GM21528 (cell line): ENCODE data around the gene ST6GALNAC4.

Experiments used
- ATAC-seq: cut with Tn5 transposase; IDR thresholded peaks from one replicate; pipeline ENCODE4 v1.9.1; 2021; ENCODE audit warnings: mild to moderate bottlenecking, moderate library complexity; ENCODE audit not compliant: unreplicated experiment, low FRiP score

Gene ST6GALNAC4

DNA sequence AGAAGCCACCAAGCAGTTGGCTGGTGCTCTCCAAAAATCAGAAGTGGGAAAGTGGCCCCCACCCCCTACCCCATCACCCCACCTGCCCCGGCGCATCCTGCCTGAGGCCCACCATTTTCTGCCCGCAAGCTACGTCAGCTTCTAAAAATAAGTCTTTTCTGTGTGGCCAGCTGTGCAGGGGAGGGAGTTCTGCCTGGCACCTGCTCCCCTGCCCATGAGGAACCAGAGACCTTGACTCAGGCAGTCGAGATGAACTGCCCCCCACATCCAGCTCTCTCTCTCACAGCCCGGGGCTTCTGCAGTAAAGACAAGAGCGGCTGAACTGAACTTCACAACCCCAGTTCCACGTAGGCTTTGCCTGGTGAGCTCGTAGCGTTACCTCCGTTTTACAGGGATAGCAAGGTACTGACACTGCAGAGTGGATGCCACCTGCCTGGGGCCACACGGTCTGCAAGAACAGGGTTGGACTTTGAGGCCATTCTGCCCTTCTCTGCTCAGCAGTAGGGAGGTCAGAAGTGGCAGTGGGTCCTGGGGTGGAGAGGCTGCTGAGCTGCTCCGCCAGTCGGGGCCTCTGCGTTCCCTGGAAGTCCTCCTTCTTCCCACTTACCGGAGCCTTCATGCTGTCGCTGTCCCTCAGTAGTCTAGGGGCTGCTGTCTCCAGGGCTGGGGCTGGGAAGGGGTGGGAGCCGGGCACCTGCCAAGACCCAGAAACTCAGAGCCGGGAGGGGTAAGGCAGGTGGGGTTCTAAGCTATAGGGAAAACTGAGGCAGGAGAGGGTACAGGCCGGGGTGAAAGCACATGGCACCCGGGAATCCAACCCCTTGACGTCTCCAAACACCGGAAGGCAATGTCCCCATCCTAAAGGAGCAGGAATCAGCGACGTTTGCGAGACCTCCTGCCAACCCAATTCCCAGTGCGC, 781 bp downstream of the ST6GALNAC4 start:
- ATAC-seq: no peak

DNA sequence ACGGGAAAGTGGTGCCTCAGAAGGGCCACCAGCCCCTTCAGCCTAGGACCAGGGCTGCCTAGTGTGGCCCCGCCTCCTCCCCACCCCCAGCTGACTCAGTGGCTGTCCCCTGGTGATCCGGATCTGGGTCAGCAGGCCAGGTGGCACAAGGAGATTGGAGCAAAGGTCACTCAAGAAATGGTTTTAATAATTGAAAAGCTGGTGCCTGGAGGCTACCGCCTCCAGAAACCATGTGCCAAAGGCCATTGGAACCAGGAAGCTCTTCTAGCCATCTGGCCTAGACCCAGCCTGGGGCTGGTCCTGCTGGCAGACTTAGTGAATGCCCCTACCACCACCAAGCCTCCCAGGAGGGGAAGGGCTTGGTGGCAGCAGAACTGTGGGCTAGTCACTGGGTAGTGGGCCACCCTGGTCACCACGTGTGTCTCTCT, 1.5 kb downstream of the ST6GALNAC4 start:
- ATAC-seq: no peak

DNA sequence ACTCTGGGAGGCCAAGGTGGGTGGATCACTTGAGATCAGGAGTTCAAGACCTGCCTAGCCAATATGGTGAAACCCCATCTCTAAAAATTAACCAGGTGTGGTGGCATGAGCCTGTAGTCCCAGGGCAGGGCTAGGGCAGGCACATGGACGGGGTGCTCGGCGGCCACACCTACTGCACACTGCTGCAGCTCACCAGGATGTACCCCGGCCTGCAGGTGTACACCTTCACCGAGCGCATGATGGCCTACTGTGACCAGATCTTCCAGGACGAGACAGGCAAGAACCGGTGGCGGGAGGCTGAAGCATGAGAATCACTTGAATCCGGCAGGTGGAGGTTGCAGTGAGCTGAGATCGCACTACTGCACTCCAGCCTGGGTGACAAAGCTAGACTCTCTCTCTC, 3.2 kb downstream of the ST6GALNAC4 start:
- ATAC-seq: no peak

DNA sequence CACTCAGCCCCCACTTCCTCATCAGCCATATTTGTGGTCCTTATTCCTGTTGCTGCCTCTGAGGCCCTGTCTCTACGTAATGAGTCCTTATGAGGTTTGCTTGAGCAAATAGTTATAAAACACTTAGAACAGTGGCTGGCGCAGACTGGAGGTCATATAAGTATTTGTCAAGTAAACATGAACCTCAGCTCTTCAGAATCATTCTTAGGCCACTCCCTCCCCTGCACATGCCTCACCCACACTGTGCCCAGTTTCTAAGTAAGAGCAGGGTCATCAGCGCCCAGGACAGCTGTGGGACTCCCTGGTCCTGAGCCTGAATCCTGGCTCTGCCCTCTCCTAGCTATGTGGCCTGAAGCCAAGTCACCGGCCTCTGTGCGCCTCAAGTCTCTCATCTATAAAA, 4.0 kb downstream of the ST6GALNAC4 start:
- ATAC-seq: no peak

DNA sequence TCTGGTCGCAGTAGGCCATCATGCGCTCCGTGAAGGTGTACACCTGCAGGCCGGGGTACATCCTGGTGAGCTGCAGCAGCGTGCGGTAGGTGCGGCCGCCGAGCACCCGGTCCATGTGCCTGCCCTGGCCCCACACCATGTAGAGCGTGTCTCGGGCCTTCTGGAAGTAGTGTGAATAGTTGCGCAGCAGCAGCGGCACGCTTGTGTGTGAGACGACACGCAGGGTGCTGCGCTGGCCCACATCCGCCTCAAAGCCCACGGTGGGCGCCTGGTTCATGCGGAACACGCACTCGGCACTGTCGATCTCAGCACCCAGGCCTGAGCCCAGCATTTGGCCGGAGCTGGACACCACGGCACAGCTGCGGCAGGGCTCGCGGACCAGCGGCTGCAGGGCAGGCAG, 4.5 kb downstream of the ST6GALNAC4 start:
- ATAC-seq: no peak

DNA sequence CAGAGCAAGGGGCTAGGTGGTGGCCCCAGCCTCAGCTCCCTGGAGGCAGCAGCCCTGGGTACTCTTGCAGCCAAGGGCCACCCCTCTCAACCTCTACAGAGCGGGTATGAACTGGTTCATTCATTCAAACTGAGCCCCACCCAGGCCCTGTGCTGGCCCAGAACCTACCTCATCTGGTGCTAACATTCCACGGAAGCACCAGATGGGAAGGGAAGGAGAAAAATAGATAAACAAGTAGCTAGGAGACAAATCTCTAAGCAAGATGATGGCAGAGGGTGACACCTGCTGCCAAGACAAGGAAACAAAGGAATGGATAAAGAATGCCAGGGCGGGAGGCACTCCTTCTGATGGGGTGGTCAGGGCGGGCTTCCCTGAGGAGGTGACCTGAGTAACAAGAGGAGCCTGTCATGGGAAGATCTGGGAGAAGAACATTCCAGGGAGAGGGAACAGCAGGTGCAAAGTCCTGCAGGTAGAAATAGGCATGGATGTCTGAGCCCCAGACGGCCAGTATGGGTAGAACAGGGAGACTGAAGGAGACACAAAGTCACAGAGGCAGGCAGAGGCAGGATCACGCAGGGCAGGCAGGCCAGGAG, 6.1 kb downstream of the ST6GALNAC4 start:
- no peak for ATAC-seq

DNA sequence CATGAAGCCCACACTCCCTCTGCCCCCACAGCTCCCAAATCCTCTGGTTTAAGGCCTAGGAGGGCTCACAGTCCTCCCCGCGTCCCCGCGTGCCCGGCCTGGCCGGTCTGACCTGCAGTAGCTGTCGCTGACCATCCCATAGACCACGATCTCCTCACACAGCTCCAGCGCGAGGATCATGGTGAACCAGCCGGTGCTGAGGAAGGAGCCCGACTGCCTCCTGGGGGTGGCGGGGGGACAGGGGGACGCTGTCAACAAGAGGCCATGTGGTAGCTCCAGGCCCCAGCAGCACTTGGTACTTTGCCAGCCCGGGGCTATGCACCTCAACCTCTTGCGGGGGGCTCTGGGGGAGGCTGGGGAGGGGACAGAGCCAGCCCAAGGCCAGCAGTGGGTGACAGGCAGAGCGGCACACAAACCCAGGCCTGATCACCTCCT, 7.0 kb downstream of the ST6GALNAC4 start:
- ATAC-seq: no peak

DNA sequence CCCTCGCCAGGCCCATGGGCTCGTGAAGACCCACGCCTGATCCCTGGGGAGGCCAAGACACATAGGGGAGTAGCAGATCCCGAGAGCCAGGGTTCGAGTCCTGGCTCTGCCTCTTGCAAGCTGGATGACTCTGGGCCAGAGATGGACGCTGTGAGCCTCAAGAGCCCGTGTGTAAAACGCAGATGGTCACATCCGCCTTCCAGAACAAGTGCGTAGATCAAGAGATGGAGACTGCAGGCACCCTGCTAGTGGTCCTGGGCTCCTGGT, 8.2 kb downstream of the ST6GALNAC4 start:
- no peak for ATAC-seq

DNA sequence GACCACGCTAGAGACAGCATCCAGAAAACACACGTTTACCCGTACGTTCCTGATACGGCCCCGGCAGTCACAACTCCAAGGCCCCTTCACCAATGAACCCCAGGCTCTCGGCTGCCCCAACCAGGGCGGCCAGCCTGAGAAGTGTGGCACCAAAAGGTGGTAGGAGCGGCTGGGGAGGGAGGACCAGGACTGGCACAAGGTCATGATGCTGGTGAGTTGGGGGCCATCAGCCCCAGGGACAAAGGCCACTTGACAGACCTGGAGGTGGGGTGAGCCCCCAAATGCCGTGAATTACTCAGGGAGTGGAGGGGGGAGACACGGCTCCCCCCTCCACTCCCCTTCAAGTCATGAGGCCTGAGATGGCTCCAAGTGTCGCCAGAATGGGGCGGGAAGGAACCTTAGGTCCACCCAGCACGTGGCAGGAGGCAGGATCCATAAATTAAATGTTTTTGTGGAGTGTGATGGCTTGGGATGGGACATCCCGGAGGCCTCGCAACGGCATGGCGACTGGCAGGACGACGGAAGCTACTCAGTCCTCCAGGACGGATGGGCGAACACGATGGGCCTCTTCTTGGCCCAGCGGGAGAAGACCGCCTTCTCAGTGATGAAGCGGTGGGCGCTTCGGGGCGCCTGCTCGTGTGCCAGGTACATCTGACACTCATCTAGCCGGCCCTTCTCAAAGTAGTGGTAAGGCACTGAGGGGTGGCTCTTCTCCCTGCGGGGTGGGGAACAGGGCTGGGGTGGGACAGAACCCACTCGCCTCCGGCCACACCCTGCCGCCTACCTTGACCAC, 8.8 kb downstream of the ST6GALNAC4 start:
- no peak for ATAC-seq

DNA sequence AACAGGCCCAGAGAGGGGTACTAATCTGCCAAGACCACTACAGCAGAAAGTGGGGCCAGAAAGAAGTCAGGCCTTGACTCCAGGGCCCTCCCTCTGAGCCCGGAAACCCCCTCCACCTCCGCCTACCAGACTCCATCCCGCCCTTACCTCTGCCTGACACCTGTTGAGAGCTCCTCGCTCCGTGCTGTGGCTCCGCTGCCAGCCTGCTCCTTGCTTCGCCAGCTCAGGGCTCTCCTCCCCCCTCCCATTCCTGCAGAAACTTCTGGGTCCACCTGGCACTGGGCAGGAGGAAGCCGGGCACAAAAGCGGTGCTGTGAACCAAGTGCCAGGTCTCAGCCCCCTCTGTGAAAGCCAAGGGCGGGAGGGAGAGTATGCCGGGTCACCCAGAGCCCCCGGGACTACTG, 11.1 kb downstream of the ST6GALNAC4 start:
- ATAC-seq: no peak

DNA sequence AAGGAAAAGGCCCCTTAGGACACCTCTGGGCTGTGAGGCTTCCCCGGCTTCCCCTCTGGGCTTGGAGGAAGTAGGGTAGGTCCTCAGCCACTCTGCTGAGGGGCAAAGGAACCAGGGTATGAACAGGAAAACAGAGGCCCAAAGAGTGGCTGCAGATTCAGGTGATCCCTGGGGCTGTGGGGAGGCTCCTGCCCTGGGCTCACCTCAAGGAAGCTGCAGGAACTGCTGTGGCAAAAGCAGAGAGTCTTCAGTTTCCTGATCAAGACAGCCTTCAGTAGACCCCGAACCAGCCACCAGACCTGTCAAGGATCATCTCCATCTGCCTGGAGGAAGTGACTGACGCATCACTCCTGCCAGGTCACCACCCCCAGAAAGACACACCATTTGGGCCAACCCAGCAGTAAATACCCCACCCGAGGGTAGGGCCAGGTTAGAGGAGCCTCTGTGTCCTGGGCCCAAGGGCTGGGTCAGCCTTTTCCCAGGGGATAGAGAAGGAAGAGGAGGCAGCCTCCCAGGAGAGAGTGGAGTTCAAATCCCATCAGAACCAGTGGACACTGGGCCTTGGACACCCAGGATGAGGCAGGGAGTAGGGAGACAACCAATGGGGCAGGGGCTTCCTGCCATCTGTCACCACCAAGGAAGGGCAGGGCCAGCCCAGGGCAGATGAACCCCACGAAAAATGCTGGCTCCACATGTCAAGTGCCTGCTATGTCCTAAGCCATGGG, 11.7 kb downstream of the ST6GALNAC4 start:
- no peak for ATAC-seq

DNA sequence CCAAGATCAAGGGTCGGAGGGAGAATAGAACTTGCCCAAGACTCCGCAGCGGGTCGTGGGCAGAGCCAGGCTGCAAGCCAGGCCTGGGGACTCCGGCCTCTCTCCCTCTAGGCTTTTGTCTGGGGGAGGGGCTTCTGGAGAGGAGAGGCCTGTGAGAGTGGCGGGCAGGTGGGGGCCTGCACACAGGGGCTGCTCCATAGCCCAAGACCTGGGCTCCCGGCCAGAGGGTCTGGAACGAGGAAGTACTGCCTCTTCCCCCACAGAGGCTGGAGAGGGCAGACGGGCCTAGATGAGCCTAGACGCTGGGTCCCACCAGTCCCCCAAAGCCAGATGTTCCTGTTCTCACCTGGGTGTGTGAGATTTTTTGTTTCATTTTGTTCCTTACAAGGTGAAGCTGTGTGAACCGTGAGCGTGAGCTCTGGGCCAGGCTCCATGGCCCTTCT, 12.3 kb downstream of the ST6GALNAC4 start:
- no peak for ATAC-seq

DNA sequence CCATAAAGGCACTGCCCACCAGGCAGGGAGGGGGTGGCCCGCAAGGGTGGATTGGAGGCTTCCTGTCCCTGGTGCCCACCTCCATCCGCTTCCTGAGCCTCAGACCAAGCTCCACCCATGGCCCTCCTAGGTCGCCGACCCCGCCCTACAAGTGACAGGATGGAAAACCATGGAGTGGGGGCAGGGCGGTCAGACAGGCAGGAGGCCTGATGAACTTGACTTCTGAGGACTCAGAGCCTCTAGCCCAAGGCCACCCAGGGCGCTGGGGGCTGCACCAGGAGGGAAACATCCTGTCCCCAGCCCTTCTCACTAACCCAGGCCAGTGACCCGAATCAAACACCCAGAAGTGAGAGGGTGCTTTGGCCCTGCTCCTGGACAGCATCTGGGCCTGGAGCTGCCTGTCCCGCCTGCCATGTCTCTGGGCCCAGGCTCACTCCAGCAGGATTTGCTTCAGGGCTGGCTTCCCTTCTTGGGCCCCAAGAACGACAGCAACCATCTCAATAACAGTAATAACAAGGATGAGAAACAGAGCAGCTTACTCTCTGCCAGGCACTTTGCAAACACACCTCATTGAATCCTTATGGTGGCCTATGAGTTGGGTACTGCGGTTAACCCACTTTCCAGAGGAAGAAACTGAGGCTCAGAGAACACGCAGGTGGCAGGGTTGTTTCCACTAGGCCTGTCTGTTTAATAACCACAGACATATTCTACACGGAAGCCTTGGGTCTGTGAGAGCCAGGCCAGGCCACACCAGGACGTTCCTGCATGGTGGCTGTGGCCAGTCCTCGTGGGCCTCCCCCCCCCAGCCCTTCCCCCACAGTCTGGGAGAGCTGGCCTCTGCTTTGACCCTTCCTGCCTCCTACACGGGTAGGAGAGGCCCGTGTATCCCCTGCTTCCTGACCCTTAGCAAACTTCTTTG, 13.0 kb downstream of the ST6GALNAC4 start:
- ATAC-seq: no peak

DNA sequence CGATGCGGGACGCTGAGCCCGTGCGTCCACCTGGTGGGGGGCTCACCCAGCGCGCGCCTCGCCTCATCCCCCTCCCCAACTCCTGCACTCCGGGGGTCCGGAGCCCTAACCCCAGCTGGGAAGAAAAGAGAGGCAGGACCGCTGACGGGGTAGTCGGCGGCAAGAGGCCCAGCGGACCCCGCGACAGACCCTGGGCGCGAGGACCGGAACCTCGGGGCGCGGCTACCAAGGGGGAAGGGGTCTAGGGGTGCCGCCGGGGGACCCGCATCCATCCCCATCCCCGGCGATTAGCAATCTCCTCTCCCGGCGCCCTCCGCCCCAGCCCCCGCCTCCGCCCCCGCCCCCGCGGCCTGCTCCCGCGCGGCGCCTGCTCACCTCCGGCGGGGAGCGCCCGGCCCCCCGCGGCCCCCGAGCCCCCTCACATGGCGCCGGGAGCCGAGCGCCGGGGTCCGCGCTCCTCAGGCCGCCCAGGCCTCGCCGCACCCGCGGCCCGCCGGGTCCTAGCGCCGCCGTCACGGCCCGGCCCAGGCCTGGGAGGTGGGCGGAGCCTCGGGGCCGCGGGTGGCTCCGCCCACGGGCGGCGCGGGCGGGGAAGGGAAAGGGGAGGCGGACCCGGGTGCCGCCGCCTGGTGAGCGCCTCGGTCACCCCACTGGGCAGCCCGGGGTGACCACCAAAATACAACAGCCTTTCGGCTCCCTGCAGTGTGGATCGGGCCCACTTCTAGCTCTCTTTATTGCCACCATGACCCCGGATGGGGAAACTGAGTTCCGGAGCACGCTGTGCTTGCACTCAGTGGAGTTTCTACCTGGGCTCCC, 17.5 kb downstream of the ST6GALNAC4 start, which contains the start of gene ST6GALNAC6:
ST6GALNAC6 (minus strand) TSS at position 476 of the 816 bp plus-strand sequence. CDS start 1,622 bp downstream, outside the sequence.
- ATAC-seq: peak; percentile 49

DNA sequence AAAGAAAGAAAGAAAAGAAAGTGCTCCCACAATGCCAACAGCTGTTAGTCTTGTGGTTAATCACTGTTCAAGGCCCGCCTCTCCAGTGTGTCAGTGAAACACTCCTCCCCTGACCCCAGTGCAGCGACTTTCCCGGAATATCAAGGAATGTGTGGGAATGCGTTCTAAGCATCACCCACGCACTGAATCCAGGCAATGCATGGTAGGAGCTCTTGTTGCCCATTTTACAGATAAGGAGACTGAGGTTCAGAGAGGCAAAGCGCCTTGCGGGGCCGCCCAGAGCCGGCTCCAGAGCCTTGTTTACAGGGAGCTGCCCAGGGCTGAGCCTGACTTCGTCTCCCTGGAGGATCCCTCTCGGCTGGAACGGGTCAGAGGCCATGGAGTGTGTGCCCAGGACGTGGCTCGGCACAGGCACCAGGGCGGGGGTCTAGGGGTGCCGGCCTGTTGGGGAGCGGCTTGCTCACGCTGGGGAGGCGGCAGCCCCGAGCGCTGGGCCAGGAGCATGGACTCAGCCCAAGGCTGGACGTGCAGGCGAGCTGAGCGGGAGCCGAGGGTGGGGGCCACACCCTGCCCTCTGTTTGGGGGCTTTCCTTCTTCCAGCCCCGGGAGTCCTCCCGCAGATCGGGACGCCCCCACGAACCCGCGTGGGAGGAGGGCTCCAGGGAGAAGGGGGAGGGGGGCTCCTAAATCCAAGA, 18.3 kb downstream of the ST6GALNAC4 start:
- no peak for ATAC-seq

DNA sequence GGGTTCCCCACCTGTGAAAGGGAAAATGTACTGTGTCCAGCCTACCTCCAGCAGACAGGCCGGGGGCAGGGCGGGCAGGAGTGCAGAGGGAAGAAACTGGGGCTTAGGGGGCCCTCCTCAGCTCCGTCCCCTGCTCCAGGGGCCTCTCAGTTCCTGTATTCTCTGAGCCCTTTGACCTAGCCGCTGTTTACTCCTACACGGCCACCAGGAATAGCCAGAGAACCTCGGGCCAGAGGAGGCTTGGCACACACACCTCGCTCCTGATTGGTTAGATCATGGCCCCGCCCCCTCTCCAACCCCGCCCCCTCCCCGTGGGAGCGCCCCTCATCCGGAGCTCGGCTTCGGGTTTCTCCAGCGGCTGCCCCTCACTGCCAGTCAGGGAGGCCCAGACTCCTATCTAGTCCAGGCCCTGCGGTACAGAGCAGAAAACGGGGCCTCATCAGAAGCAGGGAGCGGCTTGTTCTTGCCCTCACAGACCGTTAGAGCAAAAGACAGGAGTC, 19.6 kb downstream of the ST6GALNAC4 start:
- ATAC-seq: no peak

DNA sequence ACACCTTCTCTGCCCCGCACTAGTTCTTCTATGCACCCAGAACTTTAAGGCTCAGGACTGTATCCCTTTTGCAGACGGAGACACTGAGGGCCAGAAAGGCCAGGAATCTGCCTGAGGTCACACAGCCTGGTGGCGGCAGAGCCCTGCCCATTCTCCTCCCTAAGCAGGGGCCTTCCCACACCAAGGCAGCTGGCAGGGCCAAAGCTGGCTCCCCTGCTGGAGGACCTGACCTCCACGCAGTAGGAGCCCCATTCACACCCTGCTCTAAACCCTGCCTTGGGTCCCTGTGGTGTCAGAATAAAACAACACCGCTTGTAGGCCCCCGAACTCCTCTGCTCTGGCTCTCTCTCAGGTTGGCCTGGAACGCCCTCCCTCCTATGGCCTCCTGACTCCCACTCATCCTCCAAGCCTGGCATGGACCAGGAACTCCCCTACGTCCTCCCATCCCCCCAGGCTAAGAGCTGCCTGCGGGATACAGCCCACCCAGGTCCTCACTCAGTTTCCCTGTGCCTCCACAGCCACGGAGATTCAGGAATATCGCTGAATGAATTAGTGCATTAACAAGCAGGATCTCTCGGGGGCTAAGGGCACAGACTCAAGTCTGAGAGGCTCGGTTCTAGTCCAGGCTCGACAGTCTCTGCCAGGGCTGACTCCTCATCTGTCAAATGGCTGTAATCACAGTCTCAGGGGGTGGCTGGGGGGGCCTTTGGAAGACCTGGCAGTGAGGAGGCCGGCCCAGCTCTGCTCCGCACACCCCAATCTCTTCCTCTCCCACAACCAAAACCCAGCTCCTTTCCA, 20.2 kb downstream of the ST6GALNAC4 start:
- no peak for ATAC-seq
